Measurements from ENCODE around the gene ATOH1. TPM values are rescaled to one million over a fixed set of nuclear protein-coding genes. Genes with fewer than 3 reads are reported as not detected.

ATOH1 gene
- total RNA-seq, 4 donors from 2014 or later: not detected

DNA sequence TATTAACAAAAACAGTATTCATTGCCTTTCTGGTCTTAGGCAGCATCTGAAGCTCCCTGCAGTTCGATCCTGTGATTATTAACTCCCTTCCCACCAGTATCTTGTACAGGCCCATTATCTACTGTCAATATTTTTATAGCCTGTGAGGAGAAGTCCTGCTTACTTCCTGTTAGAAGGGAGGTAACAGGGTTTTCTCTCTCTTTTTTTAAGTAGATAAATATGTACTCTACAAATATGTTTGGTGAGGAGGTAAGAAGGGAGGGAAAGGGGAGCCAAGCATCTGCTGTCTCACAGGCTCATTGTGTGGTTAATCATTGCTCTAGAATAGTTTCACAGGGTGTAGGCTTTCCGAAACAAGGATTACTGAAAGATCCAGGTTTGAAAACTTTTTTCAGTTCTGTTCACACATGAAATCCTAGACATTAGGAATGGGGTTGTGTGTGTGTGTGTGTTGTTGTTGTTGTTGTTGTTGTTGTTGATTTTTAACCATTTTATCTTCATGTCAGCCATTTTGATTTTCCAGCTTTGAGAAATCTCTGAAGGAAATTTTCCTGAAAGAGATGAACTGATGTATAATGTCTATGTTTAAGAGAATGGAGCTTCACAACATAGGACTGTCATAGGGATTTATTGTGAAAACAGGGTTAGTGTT is 14.2 kb downstream of the ATOH1 start:
- no peak overlapping the region for H3K4me3 ChIP-seq
- H3K27ac ChIP-seq: no peak overlapping the region
- H3K4me1 ChIP-seq: no peaks in the 10 kb centered on the region
- no peaks in the 10 kb centered on the region for H3K36me3 ChIP-seq
- ATAC-seq: no peak
- 59 to 76% methylated on average over 2 of the region's 2 CpGs for WGBS, 2 donors (ENCODE audit: low coverage in 1 of 2)
- H3K9me3 ChIP-seq: no peaks in the 10 kb centered on the region
- TF ChIP-seq, protein P1, sequence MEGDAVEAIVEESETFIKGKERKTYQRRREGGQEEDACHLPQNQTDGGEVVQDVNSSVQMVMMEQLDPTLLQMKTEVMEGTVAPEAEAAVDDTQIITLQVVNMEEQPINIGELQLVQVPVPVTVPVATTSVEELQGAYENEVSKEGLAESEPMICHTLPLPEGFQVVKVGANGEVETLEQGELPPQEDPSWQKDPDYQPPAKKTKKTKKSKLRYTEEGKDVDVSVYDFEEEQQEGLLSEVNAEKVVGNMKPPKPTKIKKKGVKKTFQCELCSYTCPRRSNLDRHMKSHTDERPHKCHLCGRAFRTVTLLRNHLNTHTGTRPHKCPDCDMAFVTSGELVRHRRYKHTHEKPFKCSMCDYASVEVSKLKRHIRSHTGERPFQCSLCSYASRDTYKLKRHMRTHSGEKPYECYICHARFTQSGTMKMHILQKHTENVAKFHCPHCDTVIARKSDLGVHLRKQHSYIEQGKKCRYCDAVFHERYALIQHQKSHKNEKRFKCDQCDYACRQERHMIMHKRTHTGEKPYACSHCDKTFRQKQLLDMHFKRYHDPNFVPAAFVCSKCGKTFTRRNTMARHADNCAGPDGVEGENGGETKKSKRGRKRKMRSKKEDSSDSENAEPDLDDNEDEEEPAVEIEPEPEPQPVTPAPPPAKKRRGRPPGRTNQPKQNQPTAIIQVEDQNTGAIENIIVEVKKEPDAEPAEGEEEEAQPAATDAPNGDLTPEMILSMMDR (IDR thresholded peaks at IDR 0.05): no peak
- no peak for TF ChIP-seq EP300 (IDR thresholded peaks at IDR 0.05)
- TF ChIP-seq POLR2A (IDR thresholded peaks at IDR 0.05): no peak
- no peak for TF ChIP-seq POLR2AphosphoS5 (IDR thresholded peaks at IDR 0.05)
- peaks cover 20% of the 10 kb centered on the region for H3K27me3 ChIP-seq

DNA sequence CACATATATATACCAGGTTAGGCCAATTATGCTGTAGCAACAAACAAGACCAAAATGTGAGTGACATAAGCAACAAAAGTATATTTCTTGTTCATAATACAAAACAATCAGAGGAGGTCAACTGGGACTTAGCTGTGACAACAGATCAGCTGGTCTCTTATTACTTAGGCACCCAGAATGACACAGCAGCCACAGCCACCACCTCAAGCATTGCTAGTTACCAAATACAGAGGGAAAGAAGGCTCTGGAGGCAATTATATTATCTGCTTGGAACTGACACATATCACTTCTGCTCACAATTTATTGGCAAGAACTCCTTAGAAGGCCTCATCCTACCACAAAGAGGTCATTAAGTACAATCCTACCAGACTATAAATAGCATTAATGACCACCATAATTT is 15.2 kb downstream of the ATOH1 start:
- TF ChIP-seq POLR2A (IDR thresholded peaks at IDR 0.05) (no peak), POLR2AphosphoS5 (IDR thresholded peaks at IDR 0.05) (no peak), EP300 (IDR thresholded peaks at IDR 0.05) (no peak)
- TF ChIP-seq, protein P1 (IDR thresholded peaks at IDR 0.05): no peak
- H3K36me3 ChIP-seq: no peaks in the 10 kb centered on the region
- no peaks in the 10 kb centered on the region for H3K9me3 ChIP-seq
- ATAC-seq: no peak
- H3K4me1 ChIP-seq: no peaks in the 10 kb centered on the region
- H3K4me3 ChIP-seq: no peak overlapping the region
- peaks cover 20% of the 10 kb centered on the region for H3K27me3 ChIP-seq
- H3K27ac ChIP-seq: no peak overlapping the region

DNA sequence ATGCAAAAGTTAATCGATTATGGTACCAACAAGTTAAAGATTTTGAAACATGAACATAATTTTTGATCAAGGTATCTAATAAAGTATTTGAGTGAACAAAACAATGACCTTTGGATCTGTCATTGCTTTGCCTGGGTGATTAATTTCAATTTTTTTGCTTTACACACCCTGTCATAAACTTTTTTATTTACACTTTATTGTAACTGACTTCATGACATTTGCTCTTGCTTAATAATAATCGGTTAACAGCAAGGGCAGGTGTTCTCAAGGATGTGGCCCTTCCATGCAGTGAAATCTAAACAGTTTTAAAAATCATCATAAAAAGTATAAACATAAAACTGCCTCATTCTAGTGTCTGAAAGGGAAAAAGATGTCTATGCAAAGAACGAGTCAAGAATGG is 24.1 kb downstream of the ATOH1 start:
- no peak overlapping the region for H3K4me3 ChIP-seq
- TF ChIP-seq EP300 (IDR thresholded peaks at IDR 0.05) (no peak), POLR2AphosphoS5 (IDR thresholded peaks at IDR 0.05) (no peak), POLR2A (IDR thresholded peaks at IDR 0.05) (no peak)
- TF ChIP-seq, protein P1 (IDR thresholded peaks at IDR 0.05): no peak
- no peaks in the 10 kb centered on the region for H3K36me3 ChIP-seq
- H3K27me3 ChIP-seq: peaks cover 13% of the 10 kb centered on the region
- H3K9me3 ChIP-seq: peaks cover 0 to 5% (median 0%) of the 10 kb centered on the region in 3 donors
- no peak for ATAC-seq
- H3K4me1 ChIP-seq: no peaks in the 10 kb centered on the region
- no peak overlapping the region for H3K27ac ChIP-seq
- WGBS, 2 donors (ENCODE audit: low coverage in 1 of 2): 71 to 75% methylated on average over 3 of the region's 3 CpGs

DNA sequence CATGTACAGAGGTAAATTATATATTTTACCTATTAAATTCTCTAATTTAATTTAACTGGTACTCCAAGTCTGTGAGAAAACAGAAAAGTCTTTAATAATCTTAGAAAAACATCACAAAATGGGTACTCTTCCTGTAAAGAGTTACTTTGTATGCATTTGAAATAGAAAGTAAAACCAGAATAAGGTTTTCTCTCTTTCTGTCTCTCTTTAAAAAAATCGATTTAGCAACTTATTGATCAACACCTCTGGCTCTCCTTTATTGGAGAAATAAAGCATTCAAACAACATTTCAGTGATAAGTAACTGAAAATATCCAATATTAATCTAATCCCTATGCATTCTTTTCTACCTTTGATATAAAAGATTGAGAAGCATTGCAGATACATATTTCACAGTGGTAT is 27.4 kb downstream of the ATOH1 start:
- TF ChIP-seq EP300 (IDR thresholded peaks at IDR 0.05): no peak
- TF ChIP-seq, protein P1 (IDR thresholded peaks at IDR 0.05): no peak
- TF ChIP-seq POLR2AphosphoS5 (IDR thresholded peaks at IDR 0.05): no peak
- TF ChIP-seq POLR2A (IDR thresholded peaks at IDR 0.05): no peak
- Histone ChIP-seq H3K27me3 (peaks cover 15% of the 10 kb centered on the region), H3K36me3 (no peaks in the 10 kb centered on the region), H3K4me1 (no peaks in the 10 kb centered on the region), H3K4me3 (no peak overlapping the region), H3K27ac (no peak overlapping the region), H3K9me3 (peaks cover 0 to 6% (median 0%) of the 10 kb centered on the region in 3 donors)
- 17 to 43% methylated on average over 1 of the region's 1 CpG for WGBS, 2 donors (ENCODE audit: low coverage in 1 of 2)
- no peak for ATAC-seq

DNA sequence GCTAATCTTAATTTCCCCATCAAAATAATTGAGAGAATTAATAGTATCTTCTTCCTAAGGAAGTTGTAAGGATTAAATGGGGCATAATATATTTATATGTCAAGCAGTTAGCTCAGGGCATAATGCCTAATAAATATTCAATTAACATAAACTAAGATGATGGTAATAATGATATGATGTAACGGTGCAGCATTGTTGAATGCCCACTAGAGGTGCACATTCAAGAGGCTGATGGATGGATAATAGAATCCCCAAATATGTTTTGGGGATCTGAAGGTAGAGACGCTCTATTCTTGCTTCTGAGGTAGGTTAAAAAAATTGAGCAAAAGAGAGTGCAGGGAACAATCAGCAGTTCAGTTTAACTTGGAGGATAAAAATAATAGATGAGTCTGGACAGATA is 37.1 kb downstream of the ATOH1 start:
- Histone ChIP-seq H3K4me1 (no peaks in the 10 kb centered on the region), H3K9me3 (peaks cover 0 to 4% (median 0%) of the 10 kb centered on the region in 3 donors), H3K4me3 (no peak overlapping the region), H3K27me3 (no peaks in the 10 kb centered on the region), H3K27ac (no peak overlapping the region), H3K36me3 (no peaks in the 10 kb centered on the region)
- ATAC-seq: no peak
- no peak for TF ChIP-seq POLR2AphosphoS5 (IDR thresholded peaks at IDR 0.05)
- TF ChIP-seq, protein P1 (IDR thresholded peaks at IDR 0.05): no peak
- TF ChIP-seq POLR2A (IDR thresholded peaks at IDR 0.05): no peak
- no peak for TF ChIP-seq EP300 (IDR thresholded peaks at IDR 0.05)
- 69 to 86% methylated on average over 2 of the region's 2 CpGs for WGBS, 2 donors (ENCODE audit: low coverage in 1 of 2)
